Activated CD8-positive, alpha-beta T cell treated with anti-CD3 and anti-CD28 coated beads for 36 hours (primary cell): ENCODE measurements around the gene KHDC4. TPM values are rescaled to one million over a fixed set of nuclear protein-coding genes. Genes with fewer than 3 reads are reported as not detected.

Experiments
- ATAC-seq: fragments of 200-7000 bp; cut with Tn5 transposase; one replicate; pipeline ENCODE4 v1.10.0; 2021; ENCODE audit warnings: mild to moderate bottlenecking, moderate library complexity
- CTCF ChIA-PET: fragments of 350-600 bp; sonication (Branson Sonifier 250); formaldehyde crosslinking; loops from one replicate; lab custom pipeline; 2021; ENCODE audit warnings: antibody characterized with exemption; lab: Charles Lee
- POLR2A ChIA-PET: fragments of 350-600 bp; sonication (Branson Sonifier 250); formaldehyde crosslinking; loops from one replicate; lab custom pipeline; 2021; ENCODE audit warnings: antibody characterized with exemption; lab: Charles Lee
- DNase-seq: peaks from one replicate; pipeline ENCODE4 v3.0.0-alpha.2; 2020
- H3K27ac Mint-ChIP-seq: one replicate; pipeline ENCODE4 v1.8.0; 2021; ENCODE audit warnings: mild to moderate bottlenecking, mixed read lengths
- H3K27me3 Mint-ChIP-seq: one replicate; pipeline ENCODE4 v1.8.0; 2021; ENCODE audit warnings: mixed read lengths
- H3K36me3 Mint-ChIP-seq: one replicate; pipeline ENCODE4 v1.8.0; 2021; ENCODE audit warnings: low read depth, mixed read lengths
- H3K4me1 Mint-ChIP-seq: one replicate; pipeline ENCODE4 v1.8.0; 2021; ENCODE audit warnings: low read depth, mixed read lengths
- H3K4me3 Mint-ChIP-seq: one replicate; pipeline ENCODE4 v1.8.0; 2021; ENCODE audit warnings: mild to moderate bottlenecking, moderate library complexity, mixed read lengths
- H3K9me3 Mint-ChIP-seq: one replicate; pipeline ENCODE4 v1.8.0; 2021; ENCODE audit warnings: mixed read lengths
- intact Hi-C: fragments of 100-400 bp; cut with micrococcal nuclease; formaldehyde crosslinking; loops from one replicate; pipeline ENCODE4 v1.10.0; 2022
- microRNA-seq: library from miRNA; unstranded; fragments of <30 nt; microRNA quantifications from one replicate; pipeline ENCODE4 v1.2.0, GENCODE V29; 2022; ENCODE audit warnings: borderline microRNAs expressed, borderline replicate concordance
- total RNA-seq, 2 experiments: library from RNA; stranded (reverse); gene quantifications; one replicate each; pipeline ENCODE4 v1.2.3, GENCODE V29; 2021
- TF ChIP-seq, protein P1 (sequence below): fragments of 200-600 bp; IDR thresholded peaks from one replicate; pipeline ENCODE4 v1.8.0; 2022; ENCODE audit warnings: antibody characterized with exemption, mild to moderate bottlenecking

Gene KHDC4
- total RNA-seq, 2 experiments from 2014 or later, result 68.1 to 71.3 TPM

DNA sequence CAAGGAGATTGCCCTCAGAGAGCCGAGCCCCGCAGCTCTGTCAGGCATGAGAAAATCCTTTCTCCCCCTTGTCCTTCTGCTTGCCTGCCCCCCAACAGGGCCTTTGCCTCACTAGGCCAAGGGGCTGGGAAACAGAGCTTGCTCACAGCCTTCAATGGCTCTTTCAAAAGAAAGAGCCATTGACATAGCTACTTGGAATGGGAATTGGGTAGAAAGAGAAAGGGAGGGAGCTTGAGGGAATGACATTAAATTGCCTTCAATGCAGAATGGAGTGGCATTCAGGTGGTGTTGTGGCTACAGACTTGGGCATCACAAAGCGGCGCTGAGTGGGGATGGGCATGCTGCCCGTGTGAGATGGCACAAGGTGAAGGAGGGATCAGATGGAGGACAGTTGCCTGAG, 61.7 kb downstream of the KHDC4 start:
- Mint-ChIP-seq H3K27me3 (no peaks in the 10 kb centered on the region), H3K27ac (no peak overlapping the region), H3K4me3 (no peak overlapping the region), H3K9me3 (no peaks in the 10 kb centered on the region), H3K36me3 (no peaks in the 10 kb centered on the region), H3K4me1 (no peaks in the 10 kb centered on the region)
- intact Hi-C loops, result no loop called here
- ChIA-PET CTCF (interaction anchor here (1.2 to 2.0 kb wide), 5 partner anchors 9 to 117 kb away, joined by 3 to 7 read pairs (median 3); no protein-coding TSS in a partner anchor), POLR2A (interaction anchor here (1.3 to 1.5 kb wide), 2 partner anchors 10 to 21 kb away, joined by 3 to 4 read pairs; no protein-coding TSS in a partner anchor)
- ATAC-seq (no peak), DNase-seq (no peak)
- TF ChIP-seq, protein P1, sequence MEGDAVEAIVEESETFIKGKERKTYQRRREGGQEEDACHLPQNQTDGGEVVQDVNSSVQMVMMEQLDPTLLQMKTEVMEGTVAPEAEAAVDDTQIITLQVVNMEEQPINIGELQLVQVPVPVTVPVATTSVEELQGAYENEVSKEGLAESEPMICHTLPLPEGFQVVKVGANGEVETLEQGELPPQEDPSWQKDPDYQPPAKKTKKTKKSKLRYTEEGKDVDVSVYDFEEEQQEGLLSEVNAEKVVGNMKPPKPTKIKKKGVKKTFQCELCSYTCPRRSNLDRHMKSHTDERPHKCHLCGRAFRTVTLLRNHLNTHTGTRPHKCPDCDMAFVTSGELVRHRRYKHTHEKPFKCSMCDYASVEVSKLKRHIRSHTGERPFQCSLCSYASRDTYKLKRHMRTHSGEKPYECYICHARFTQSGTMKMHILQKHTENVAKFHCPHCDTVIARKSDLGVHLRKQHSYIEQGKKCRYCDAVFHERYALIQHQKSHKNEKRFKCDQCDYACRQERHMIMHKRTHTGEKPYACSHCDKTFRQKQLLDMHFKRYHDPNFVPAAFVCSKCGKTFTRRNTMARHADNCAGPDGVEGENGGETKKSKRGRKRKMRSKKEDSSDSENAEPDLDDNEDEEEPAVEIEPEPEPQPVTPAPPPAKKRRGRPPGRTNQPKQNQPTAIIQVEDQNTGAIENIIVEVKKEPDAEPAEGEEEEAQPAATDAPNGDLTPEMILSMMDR, result no peak

DNA sequence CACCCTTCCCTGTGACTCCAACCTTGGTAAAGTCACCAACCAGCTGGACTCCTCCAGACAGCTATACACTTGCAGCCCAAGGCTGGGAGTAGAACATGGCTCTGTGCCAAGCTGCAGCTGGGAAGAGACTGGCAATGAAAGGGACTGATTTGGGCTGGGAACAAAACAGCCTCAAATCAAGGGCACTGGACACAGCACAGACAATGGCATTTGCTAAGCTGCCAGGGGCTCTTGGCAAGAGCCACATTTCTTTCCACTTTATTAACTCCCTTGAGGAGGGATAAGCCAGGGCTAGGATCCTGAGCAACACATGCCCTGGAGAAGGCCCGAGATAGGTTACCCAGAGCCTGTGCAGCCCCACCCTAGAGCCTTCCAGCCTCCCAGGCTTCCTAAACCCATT, 62.8 kb downstream of the KHDC4 start:
- H3K4me3 Mint-ChIP-seq, result no peak overlapping the region
- H3K36me3 Mint-ChIP-seq, result no peaks in the 10 kb centered on the region
- POLR2A ChIA-PET, result interaction anchor here (1.3 to 1.5 kb wide), 4 partner anchors 11 to 63 kb away, joined by 3 to 5 read pairs (median 4); partner anchors contain the start of gene KHDC4
- no peaks in the 10 kb centered on the region for H3K9me3 Mint-ChIP-seq
- TF ChIP-seq, protein P1, result no peak
- intact Hi-C loops, result no loop called here
- no peak overlapping the region for H3K27ac Mint-ChIP-seq
- H3K27me3 Mint-ChIP-seq, result no peaks in the 10 kb centered on the region
- CTCF ChIA-PET, result interaction anchor here (1.9 kb wide), 1 partner anchor 8 kb away, joined by 5 read pairs; no protein-coding TSS in a partner anchor
- ATAC-seq (no peak), DNase-seq (no peak)
- H3K4me1 Mint-ChIP-seq, result no peaks in the 10 kb centered on the region

DNA sequence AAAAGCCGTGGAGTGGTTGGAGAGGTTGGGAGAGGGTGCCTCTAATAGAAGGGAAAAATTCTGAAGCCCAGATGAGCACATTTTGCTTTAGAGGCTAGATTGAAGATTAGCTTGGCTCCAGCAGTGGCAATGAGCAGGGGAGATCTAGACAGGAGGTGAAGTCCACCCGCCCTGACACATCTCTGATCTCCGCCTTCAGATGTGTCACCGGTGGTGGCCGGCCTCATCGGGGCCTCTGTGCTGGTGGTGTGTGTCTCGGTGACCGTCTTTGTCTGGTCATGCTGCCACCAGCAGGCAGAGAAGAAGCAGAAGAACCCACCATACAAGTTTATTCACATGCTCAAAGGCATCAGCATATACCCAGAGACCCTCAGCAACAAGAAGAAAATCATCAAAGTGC, 66.4 kb downstream of the KHDC4 start:
- no peaks in the 10 kb centered on the region for H3K36me3 Mint-ChIP-seq
- no peaks in the 10 kb centered on the region for H3K4me1 Mint-ChIP-seq
- DNase-seq (no peak), ATAC-seq (no peak)
- ChIA-PET CTCF (no interaction called here), POLR2A (no interaction called here)
- H3K27me3 Mint-ChIP-seq, result no peaks in the 10 kb centered on the region
- H3K4me3 Mint-ChIP-seq, result no peak overlapping the region
- TF ChIP-seq, protein P1, result no peak
- no peaks in the 10 kb centered on the region for H3K9me3 Mint-ChIP-seq
- no peak overlapping the region for H3K27ac Mint-ChIP-seq
- intact Hi-C loops, result no loop called here

DNA sequence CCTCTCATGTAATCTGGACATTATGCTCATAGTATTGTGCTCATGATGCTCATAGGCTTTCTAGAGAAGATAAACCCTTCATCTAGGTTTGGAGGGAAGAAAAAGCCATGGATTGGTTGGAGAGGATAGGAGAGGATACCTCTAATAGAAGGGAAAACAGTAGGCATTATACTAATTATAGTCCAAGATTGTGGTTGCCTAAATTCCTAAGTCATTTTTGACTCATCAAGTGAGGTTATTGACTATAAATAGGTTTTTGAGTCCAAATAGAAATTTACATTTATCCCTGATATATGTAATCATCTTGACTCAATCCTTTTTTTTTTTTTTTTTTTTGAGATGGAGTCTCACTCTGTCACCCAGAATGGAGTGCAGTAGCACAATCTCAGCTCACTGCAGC, 69.8 kb downstream of the KHDC4 start:
- TF ChIP-seq, protein P1, result no peak
- Mint-ChIP-seq H3K36me3 (no peaks in the 10 kb centered on the region), H3K9me3 (no peaks in the 10 kb centered on the region), H3K27me3 (peaks cover 1% of the 10 kb centered on the region), H3K4me3 (no peak overlapping the region), H3K4me1 (peaks cover 14% of the 10 kb centered on the region), H3K27ac (no peak overlapping the region)
- POLR2A ChIA-PET, result no interaction called here
- DNase-seq, result no peak
- no peak for ATAC-seq
- intact Hi-C loops, result no loop called here
- CTCF ChIA-PET, result no interaction called here

Small RNAs within 50 kb of the gene (microRNA-seq; reads per million reads assigned to microRNA genes)
- 0.91 reads per million for gene MIR6738

Other genes with a start within 250 kb of the KHDC4 start
- gene YY1AP1, start 245.6 kb downstream of the KHDC4 start, total RNA-seq, result 10 to 100 TPM; 56.2 to 60.5 TPM
- gene DAP3, start 245.3 kb downstream of the KHDC4 start, total RNA-seq, result 100 to 1,000 TPM; 160 to 173 TPM
- 10 to 100 TPM; 43.4 to 46.8 TPM for gene GON4L, start 77.2 kb downstream of the KHDC4 start, total RNA-seq
- 1 to 10 TPM; 8.7 to 9.2 TPM for gene SYT11, start 74.8 kb downstream of the KHDC4 start, total RNA-seq
- 10 to 100 TPM; 21.6 to 24.1 TPM for gene RIT1, start 23.1 kb downstream of the KHDC4 start, total RNA-seq
- gene RXFP4, start 7.2 kb upstream of the KHDC4 start, total RNA-seq, result not detected
- gene ARHGEF2, start 44.1 kb upstream of the KHDC4 start, total RNA-seq, result 100 to 1,000 TPM; 147 to 150 TPM
- gene SSR2, start 86.5 kb upstream of the KHDC4 start, total RNA-seq, result 100 to 1,000 TPM; 148 to 150 TPM
- 10 to 100 TPM; 36.9 to 39.8 TPM for gene UBQLN4, start 119.4 kb upstream of the KHDC4 start, total RNA-seq
- 10 to 100 TPM; 48.9 to 49.4 TPM for gene LAMTOR2, start 120.4 kb upstream of the KHDC4 start, total RNA-seq
- under 1 TPM; 0.49 to 0.63 TPM for gene RAB25, start 126.7 kb upstream of the KHDC4 start, total RNA-seq
- under 1 TPM; 0.45 to 0.83 TPM for gene MEX3A, start 148.1 kb upstream of the KHDC4 start, total RNA-seq
- gene LMNA, start 180.3 kb upstream of the KHDC4 start, total RNA-seq, result 10 to 100 TPM; 51.8 to 56.6 TPM
- 10 to 100 TPM; 23.8 to 24.7 TPM for gene SEMA4A, start 219.2 kb upstream of the KHDC4 start, total RNA-seq